PC-9 (cell line): ENCODE results near the gene ZNF385B.

Experiments
- CTCF ChIP-seq: fragments of 200-600 bp; sonication (generic); conservative IDR thresholded peaks from 2 replicates; pipeline ENCODE4 v1.6.1; 2017; ENCODE audit warnings: mixed run types, antibody characterized with exemption, mild to moderate bottlenecking, moderate library complexity
- EZH2 ChIP-seq: fragments of 200-600 bp; sonication (generic); IDR thresholded peaks from 2 replicates; pipeline ENCODE4 v1.8.0; 2017; ENCODE audit warnings: antibody characterized with exemption, low read depth

DNA sequence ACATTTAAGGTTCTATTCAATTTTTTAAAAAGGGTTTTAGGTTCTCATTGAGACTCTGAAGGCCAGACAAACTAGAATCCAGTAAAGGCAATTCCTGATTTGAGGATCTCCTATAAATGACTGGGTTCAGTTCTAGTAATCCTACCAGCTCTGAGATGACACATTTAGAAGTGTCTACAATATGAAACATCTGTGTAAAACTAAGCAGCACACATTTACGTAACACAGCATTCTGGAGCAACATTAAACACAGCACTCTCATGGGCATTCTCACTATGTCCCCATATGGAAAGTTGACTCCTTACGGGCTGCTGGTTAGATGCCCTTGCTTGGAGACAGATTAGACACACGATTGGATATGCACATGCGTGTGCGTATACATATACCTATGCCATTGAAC, 114.4 kb downstream of the ZNF385B start:
- no peak for TF ChIP-seq CTCF
- TF ChIP-seq EZH2, result no peak
